Ovary (tissue), 3 donors: ENCODE measurements around the gene NIPAL1.

ENCODE experiments used
- CTCF ChIP-seq, 3 donors: fragments of 450-650 bp in 2 of 3; fragments of 200-600 bp in 1 of 3; IDR thresholded peaks; one replicate each; pipeline versions ENCODE4 v1.5.1 to v1.8.0; 2016 to 2022; ENCODE audit warnings: antibody characterized with exemption in 3 of 3, mild to moderate bottlenecking in 1 of 3
- POLR2A ChIP-seq: fragments of 450-650 bp; IDR thresholded peaks from one replicate; pipeline ENCODE4 v1.6.1; 2017; ENCODE audit warnings: antibody characterized with exemption, mild to moderate bottlenecking, moderate library complexity
- donor health status: DM: no; HTN: no; CAD: no.

- TF ChIP-seq CTCF (IDR thresholded peaks at IDR 0.05), result no peak
- no peak for TF ChIP-seq POLR2A
These were observed 3.7 kb upstream of the NIPAL1 start for GRCh38 chr4:48012824-48013223.
